Nephron progenitor cell (in vitro differentiated cells): ENCODE results near the gene MECP2.
A peak's percentile ranks its signal among the peaks of the same experiment; 100 is the strongest.

Experiments
- DNase-seq: peaks from one replicate; pipeline ENCODE4 v3.0.0; 2021
- H3K27ac Mint-ChIP-seq: 2 replicates; pipeline ENCODE4 v1.8.0; 2021; ENCODE audit warnings: mild to moderate bottlenecking, moderate library complexity, mixed read lengths
- H3K27me3 Mint-ChIP-seq: 2 replicates; pipeline ENCODE4 v1.8.0; 2021; ENCODE audit warnings: mild to moderate bottlenecking, low read depth, mixed read lengths; ENCODE audit not compliant: poor library complexity
- H3K36me3 Mint-ChIP-seq: 2 replicates; pipeline ENCODE4 v1.8.0; 2021; ENCODE audit warnings: low read depth, mixed read lengths
- H3K4me1 Mint-ChIP-seq: 2 replicates; pipeline ENCODE4 v1.8.0; 2021; ENCODE audit warnings: mixed read lengths
- H3K4me3 Mint-ChIP-seq: 2 replicates; pipeline ENCODE4 v1.8.0; 2021; ENCODE audit warnings: mild to moderate bottlenecking, moderate library complexity, mixed read lengths
- H3K9me3 Mint-ChIP-seq: 2 replicates; pipeline ENCODE4 v1.8.0; 2021; ENCODE audit warnings: mild to moderate bottlenecking, moderate library complexity, mixed read lengths
- CTCF ChIP-seq: fragments of 200-600 bp; sonication (generic); IDR thresholded peaks from 2 replicates; pipeline ENCODE4 v1.5.0; 2021; ENCODE audit warnings: antibody characterized with exemption

MECP2 gene

GRCh38 chrX:154025230-154025629 lies 72.3 kb downstream of the MECP2 start:
- Mint-ChIP-seq H3K36me3 (peaks cover 12% of the 10 kb centered on the region), H3K4me3 (no peak overlapping the region), H3K27ac (no peak overlapping the region), H3K27me3 (no peaks in the 10 kb centered on the region), H3K9me3 (peaks cover 72% of the 10 kb centered on the region), H3K4me1 (peaks cover 62% of the 10 kb centered on the region)
- no peak for DNase-seq
- no peak for TF ChIP-seq CTCF

GRCh38 chrX:154024271-154024670 lies 73.2 kb downstream of the MECP2 start:
- no peaks in the 10 kb centered on the region for H3K27me3 Mint-ChIP-seq
- peaks cover 12% of the 10 kb centered on the region for H3K36me3 Mint-ChIP-seq
- no peak overlapping the region for H3K4me3 Mint-ChIP-seq
- H3K27ac Mint-ChIP-seq, result peak overlapping the region; percentile 72
- H3K4me1 Mint-ChIP-seq, result peaks cover 62% of the 10 kb centered on the region
- peaks cover 69% of the 10 kb centered on the region for H3K9me3 Mint-ChIP-seq
- no peak for TF ChIP-seq CTCF
- DNase-seq, result no peak

- H3K27me3 Mint-ChIP-seq, result no peaks in the 10 kb centered on the region
- DNase-seq, result no peak
- no peak for TF ChIP-seq CTCF
- H3K9me3 Mint-ChIP-seq, result peaks cover 62% of the 10 kb centered on the region
- H3K36me3 Mint-ChIP-seq, result peaks cover 5% of the 10 kb centered on the region
- H3K4me1 Mint-ChIP-seq, result peaks cover 67% of the 10 kb centered on the region
- H3K27ac Mint-ChIP-seq, result peak overlapping the region; percentile 86
- peak overlapping the region; percentile 50 for H3K4me3 Mint-ChIP-seq
Measured at GRCh38 chrX:154023276-154024000, 74.1 kb downstream of the MECP2 start.

- no peak overlapping the region for H3K4me3 Mint-ChIP-seq
- H3K36me3 Mint-ChIP-seq, result no peaks in the 10 kb centered on the region
- DNase-seq, result no peak
- no peaks in the 10 kb centered on the region for H3K27me3 Mint-ChIP-seq
- H3K4me1 Mint-ChIP-seq, result peaks cover 67% of the 10 kb centered on the region
- H3K27ac Mint-ChIP-seq, result peak overlapping the region; percentile 95
- no peak for TF ChIP-seq CTCF
- H3K9me3 Mint-ChIP-seq, result peaks cover 49% of the 10 kb centered on the region
Measured at GRCh38 chrX:154022108-154022507, 75.4 kb downstream of the MECP2 start.

- Mint-ChIP-seq H3K27ac (peak overlapping the region; percentile 71), H3K4me1 (peaks cover 60% of the 10 kb centered on the region), H3K4me3 (no peak overlapping the region), H3K27me3 (no peaks in the 10 kb centered on the region), H3K36me3 (no peaks in the 10 kb centered on the region), H3K9me3 (peaks cover 43% of the 10 kb centered on the region)
- no peak for TF ChIP-seq CTCF
- no peak for DNase-seq
Measured at GRCh38 chrX:154021131-154021611, 76.3 kb downstream of the MECP2 start.
